GM20000 (cell line): ENCODE data around the gene SRSF4.
"Not testable (repeated sequence)": the region's sequence is repeated elsewhere in the genome, so short reads cannot be mapped to it uniquely, and the experiment has no call there.

Experiments
- DNase-seq: peaks from one replicate; pipeline ENCODE4 v3.0.0; 2012; ENCODE audit warnings: low spot score
- CTCF ChIP-seq: IDR thresholded peaks from 2 replicates; pipeline ENCODE4 v1.5.1; 2012; ENCODE audit warnings: mild to moderate bottlenecking, control low read depth; ENCODE audit errors: extremely low read depth, missing control alignments

The SRSF4 gene

GRCh38 chr1:29148656-29149491 lies 32.8 kb downstream of the SRSF4 start:
- no peak for DNase-seq
- no peak for TF ChIP-seq CTCF

DNA sequence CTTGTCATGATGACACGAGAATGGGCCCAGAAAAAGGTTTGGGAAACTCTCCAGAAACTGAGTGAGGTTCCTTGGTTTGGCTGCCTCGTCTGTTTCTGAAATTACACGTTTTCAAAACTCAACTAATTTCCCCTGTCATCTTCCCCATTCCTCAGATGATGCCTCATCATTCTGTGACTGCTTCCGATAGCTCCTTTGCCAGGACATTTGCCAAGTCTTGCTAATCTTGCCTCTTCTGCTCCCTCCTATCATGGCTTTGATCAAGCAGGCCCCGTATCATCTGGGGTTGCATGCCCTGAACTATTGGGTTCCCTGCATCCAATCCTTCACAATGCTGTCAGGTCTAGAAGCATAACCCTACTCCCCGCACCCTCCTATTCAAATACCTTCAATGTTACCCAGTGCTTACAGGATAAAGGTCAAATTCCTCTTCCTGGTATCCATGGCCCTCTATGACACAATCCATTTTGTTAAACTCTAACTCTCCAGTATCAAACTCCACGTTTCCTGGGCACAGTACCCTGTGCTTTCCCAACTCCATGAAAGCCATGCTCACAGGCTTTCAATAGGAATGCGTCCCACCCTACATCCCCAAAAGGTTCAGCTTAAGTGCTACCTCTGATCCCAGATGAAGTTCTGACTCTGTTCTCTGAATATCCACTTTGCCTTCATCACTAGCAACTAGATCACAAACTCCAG lies 35.8 kb downstream of the SRSF4 start:
- no peak for DNase-seq
- TF ChIP-seq CTCF, result no peak

- no peak for DNase-seq
- no peak for TF ChIP-seq CTCF
Measured at GRCh38 chr1:29144178-29144577, 37.5 kb downstream of the SRSF4 start.

DNA sequence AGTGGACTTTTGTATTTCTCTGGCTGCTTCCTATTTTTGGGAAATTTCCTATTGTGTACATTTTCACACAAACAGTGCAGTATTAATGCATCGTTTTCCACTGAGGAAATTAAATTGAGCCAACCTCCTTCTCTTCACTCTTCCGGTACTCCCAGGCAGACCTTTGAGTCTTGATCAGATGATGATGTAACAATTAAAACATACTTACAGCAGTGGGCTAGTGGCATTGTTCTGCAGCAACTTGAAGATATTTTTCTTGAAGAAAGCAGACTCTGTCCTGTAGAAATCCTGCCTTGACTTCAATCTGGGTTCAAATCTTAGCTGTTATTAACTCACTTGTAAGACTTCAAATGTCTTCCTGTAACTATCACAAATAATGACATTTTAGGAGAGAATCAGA lies 39.0 kb downstream of the SRSF4 start:
- no peak for TF ChIP-seq CTCF
- DNase-seq, result no peak

GRCh38 chr1:29136391-29136915 lies 45.2 kb downstream of the SRSF4 start:
- no peak for DNase-seq

GRCh38 chr1:29134695-29135028 lies 47.0 kb downstream of the SRSF4 start:
- DNase-seq, result no peak
- TF ChIP-seq CTCF, result no peak

More at GRCh38 chr1:29136391-29136915, 45.2 kb downstream of the SRSF4 start:
- no peak for TF ChIP-seq CTCF

DNA sequence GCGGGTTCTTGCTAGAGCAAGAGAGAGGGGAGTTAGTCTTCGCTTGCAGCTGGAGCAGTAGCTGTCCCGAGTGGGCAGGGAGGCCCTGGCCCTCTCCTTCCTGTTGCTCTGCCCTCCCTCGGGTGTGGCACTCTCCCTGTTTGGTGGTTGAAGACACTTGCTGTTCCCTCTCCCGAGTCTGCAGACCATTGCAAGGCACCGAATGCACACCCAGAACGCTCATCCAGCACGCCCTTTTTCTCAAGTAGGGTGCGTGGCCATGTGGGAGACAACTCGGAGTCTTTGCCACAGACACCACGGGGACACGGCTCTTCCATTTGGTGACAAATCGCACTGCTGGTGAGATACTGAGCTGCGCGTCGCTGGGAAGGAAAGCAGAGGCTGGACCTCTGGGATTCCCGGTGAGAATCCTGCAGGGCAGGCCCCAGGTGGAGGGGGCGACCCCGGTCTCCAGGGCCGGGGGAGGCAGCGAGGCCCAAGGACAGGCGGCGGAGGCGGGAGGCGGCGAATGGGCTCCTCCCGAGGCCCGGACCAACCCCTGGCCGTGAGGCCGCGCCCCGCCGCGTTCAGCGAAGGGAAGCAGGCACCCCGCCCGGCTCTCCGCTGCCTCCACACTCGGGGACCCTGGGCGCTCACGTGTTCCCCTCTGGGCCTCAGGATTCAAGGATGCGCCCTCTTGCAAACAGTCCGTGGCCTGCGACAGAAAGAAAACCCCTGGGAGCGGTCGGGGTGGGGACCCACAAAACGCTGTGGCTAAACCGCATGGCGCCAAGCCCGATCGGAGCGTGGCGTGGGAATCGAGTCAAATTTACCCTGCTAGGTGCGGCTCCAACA lies 47.6 kb downstream of the SRSF4 start:
- peak; percentile 49 for DNase-seq
- TF ChIP-seq CTCF, result no peak

DNA sequence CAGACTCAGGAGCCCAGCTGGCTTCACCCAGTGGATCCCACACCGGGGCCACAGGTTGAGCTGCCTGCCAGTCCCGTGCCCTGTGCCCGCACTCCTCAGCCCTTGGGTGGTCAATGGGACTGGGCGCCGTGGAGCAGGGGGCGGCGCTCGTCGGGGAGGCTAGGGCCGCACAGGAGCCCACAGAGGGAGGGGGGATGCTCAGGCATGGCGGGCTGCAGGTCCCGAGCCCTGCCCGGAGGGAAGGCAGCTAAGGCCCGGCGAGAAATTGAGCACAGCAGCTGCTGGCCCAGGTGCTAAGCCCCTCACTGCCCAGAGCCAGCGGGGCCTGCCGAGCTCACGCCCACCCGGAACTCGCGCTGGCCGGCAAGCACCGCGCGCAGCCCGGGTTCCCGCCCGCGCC lies 50.6 kb downstream of the SRSF4 start:
- DNase-seq, result not testable (repeated sequence)
